Ectodermal cell (in vitro differentiated cells): ENCODE measurements around the gene LCN10.

Experiments used
- H3K27ac ChIP-seq: 2 replicates; pipeline ENCODE4 v1.7.0; 2013; ENCODE audit warnings: mild to moderate bottlenecking, low read depth, low read length; ENCODE audit not compliant: insufficient read depth, poor library complexity, severe bottlenecking
- H3K27me3 ChIP-seq: 2 replicates; pipeline ENCODE4 v1.7.0; 2013; ENCODE audit warnings: mild to moderate bottlenecking, low read length; ENCODE audit not compliant: insufficient read depth, control insufficient read depth, poor library complexity, severe bottlenecking
- H3K36me3 ChIP-seq: one replicate; pipeline ENCODE4 v1.7.0; 2013; ENCODE audit warnings: low read length; ENCODE audit not compliant: control insufficient read depth, insufficient read depth
- H3K4me1 ChIP-seq: one replicate; pipeline ENCODE4 v1.7.0; 2013; ENCODE audit warnings: low read length; ENCODE audit not compliant: control insufficient read depth, insufficient read depth
- H3K4me3 ChIP-seq: 2 replicates; pipeline ENCODE4 v1.7.0; 2013; ENCODE audit warnings: low read depth, low read length, control low read depth; ENCODE audit not compliant: insufficient read depth
- H3K9me3 ChIP-seq: 2 replicates; pipeline ENCODE4 v1.7.0; 2013; ENCODE audit warnings: mild to moderate bottlenecking, low read length, moderate library complexity; ENCODE audit not compliant: control insufficient read depth
- WGBS, 2 experiments: methylation state at CpG; one replicate each; pipeline ENCODE4 v1.1.7; 2013; ENCODE audit warnings: missing lambda C conversion rate in 2 of 2; 5-methylcytosine and 5-hydroxymethylcytosine counted together

Gene LCN10

GRCh38 chr9:136689108-136689460 is 53.7 kb downstream of the LCN10 start:
- 89% methylated on average over 7 of the region's 7 CpGs for WGBS, 2 experiments

GRCh38 chr9:136688274-136689107 is 54.2 kb downstream of the LCN10 start:
- no peak overlapping the region for H3K27ac ChIP-seq
- H3K36me3 ChIP-seq = no peaks in the 10 kb centered on the region
- H3K4me3 ChIP-seq = no peak overlapping the region
- H3K27me3 ChIP-seq = peaks cover 53% of the 10 kb centered on the region
- no peaks in the 10 kb centered on the region for H3K9me3 ChIP-seq
- peaks cover 28% of the 10 kb centered on the region for H3K4me1 ChIP-seq
- WGBS, 2 experiments = 64 to 65% methylated on average over 21 of the region's 21 CpGs

More at GRCh38 chr9:136689108-136689460, 53.7 kb downstream of the LCN10 start:
- Histone ChIP-seq H3K27me3 (peaks cover 49% of the 10 kb centered on the region), H3K27ac (no peak overlapping the region), H3K36me3 (no peaks in the 10 kb centered on the region), H3K4me3 (no peak overlapping the region), H3K9me3 (no peaks in the 10 kb centered on the region), H3K4me1 (peaks cover 28% of the 10 kb centered on the region)
